ENCODE data around the gene CYTH1.

Gene CYTH1

DNA sequence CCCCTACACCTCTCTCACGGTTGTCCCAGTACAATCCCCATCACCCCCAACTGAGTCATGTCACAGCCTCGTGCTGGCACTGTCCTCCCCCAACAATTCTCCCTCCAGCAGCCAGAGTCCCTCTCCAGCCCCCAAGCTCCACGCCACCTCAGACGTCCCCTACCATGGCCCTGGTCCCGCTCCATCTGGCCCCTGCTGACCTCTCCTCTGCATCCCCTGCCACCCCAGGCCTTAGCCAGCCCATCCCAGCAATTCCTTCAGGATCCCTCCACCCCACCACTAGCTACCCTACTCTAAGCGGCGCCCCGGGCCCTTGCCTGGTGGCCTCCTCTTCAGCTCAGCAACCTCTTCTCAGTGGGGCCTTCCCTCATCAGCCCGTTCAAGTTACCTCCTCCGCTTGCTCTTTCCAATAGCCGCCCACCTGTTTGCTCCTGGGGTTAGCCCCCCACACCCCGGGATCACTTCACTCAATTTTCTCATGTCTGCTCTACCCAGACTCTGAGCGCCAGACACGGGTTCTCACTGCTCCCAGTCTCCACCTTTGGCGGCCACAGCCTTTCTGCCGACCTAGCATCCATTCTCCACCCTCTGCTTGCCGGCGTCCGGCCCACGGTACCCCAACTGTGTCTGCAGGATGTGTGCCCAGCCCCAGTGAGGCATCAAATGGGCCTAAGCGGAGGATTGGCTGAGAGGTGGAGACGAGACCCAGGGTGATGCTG, 112.7 kb downstream of the CYTH1 start:
- DNase-seq: no peak

DNA sequence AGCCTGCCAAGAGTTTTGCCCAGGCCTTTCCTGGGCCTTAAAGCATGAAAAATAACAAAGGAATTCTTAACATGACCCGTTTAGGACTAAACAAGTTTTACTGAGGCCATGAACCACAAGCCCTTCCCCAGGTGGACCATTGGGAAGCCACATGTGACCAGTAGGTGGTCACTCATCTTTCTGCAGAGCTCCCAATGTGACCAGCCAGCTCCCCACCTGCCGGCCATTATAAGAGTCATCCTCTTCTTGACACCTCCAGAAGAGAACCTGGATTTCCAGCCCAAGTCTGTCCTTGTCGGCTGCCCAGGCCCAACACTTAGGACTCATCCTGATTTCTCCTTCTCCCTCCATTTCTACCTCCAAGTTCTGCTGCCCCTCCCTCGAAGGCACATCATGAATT, 113.2 kb downstream of the CYTH1 start:
- no peak for DNase-seq

DNA sequence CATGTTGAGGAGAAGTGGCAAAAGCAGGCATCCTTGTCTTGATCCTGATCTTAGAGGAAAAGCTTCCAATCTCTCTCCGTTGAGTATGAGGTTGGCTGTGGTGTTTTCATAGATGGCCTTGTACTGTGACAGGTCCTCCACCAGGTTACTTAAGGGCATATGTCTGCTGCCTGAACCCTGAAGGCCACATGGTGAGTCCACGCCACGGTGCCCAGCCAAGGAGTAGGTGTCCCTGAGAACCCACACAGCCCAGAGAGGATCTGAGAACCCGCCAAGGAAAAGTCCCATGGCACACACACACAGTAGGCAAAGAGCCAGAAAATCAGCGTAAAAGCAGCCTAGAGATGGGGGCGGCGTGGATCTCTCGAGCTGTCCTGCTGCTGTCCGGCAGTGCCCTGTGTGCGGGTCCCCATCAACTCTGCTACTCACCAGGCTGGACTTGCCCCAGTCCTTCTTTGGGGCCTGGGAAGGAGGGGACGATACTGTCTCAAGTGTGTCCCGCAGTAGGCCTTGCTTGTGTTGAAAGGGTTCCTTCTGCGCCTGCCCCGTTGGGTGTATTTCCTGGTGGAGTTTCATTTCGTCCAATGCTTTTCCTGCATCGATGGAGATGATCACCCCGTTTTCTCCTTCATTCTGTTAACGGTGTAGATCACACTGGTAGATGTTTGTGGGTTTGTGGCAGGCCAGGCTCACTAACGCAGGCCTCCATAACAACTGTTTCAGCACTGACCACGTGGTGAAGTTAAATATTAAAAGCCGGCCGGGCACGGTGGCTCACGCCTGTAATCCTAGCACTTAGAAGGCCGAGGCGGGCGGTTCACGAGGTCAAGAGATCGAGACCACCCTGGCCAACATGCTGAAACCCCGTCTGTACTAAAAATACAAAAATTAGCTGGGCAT, 114.1 kb downstream of the CYTH1 start:
- no peak for DNase-seq

DNA sequence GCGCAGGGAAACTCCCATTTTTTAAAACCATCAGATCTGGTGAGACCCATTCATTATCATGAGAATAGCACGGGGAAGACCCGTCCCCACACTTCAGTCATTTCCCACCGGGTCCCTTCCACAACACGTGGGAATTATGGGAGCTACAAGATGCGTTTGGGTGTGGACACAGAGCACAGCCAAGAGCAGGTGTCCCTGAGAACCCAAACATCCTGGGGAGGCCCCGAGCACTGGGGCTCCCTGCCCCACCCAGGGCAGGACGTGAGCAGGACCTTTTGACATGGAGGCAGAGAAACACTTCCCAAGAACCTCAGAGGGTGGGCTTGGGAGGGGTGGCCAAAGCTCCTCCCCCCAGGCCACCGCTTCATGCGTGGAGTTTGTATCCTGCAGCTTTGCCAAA, 115.0 kb downstream of the CYTH1 start:
- no peak for DNase-seq

DNA sequence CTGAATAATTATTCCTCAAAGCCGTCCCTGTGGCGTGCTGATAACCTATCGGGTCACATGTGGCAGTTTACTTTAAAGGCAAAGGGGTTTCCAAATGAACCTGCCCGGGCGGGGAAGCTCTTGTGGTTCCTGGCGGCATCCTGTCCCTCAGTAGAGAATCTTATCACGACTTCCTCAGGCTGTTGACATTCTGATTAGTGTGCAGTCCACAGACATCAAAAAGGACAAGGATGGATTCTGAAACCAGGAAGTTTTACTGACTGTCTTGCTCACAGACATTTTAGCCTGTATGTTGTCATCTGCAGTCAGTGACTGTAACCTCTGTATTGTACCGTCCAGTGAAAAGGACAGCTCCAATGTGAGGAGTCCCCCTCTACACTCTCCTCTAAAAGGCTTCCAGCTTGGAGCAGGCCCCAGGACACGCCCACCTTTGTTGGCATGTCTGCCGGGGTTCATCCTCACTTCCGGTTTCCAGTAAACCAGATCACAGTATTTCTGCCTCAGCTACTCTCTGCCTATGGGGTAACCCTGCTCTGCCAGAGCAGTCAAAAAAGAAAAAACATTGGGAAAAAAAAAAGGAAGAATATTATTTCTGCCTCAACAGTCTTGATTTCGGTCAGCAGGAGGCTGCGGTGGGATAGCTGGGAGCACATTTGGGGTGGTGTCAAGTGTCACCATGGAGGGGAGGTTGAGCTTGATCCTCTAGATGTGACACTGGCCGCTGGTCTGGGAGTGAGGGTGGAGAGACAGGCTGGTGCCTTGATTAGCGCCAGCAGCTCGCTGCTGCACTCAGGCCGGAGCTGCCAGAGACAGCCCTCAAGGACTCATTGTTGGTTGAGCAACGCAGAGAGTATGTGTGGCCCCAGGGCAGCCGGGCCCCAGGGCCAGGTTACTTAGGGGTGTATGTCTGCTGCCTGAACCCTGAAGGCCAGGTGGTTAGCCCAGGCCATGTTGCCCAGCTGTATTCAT, 115.8 kb downstream of the CYTH1 start:
- peak; percentile 74 to 81 for DNase-seq

DNA sequence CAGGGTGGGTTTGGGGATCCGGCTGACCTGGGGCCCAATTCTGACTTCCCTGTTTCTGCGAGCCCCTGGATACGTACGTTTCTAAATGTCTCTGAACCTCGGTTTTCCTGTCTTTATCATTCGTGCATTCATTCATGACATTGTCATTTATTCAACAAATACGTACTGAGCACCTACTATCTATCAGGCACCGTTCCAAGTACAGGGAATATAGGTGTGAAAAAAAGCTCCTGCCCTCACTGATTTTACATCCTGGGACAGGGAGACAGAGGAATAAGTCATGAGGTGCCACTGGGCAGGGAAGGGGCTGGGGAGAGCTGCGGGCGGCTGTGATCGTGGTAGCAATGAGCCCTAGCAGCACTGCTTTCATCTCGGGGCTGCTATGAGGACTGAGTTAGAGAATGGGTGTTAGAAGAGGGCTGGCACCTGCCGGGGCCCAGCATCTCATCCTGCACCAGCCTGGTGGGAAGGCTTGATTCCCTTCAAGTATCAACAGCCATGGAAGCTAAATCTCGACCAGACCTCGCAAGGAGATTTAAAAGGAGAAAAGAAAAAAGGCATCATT, 116.6 kb downstream of the CYTH1 start:
- DNase-seq: no peak

DNA sequence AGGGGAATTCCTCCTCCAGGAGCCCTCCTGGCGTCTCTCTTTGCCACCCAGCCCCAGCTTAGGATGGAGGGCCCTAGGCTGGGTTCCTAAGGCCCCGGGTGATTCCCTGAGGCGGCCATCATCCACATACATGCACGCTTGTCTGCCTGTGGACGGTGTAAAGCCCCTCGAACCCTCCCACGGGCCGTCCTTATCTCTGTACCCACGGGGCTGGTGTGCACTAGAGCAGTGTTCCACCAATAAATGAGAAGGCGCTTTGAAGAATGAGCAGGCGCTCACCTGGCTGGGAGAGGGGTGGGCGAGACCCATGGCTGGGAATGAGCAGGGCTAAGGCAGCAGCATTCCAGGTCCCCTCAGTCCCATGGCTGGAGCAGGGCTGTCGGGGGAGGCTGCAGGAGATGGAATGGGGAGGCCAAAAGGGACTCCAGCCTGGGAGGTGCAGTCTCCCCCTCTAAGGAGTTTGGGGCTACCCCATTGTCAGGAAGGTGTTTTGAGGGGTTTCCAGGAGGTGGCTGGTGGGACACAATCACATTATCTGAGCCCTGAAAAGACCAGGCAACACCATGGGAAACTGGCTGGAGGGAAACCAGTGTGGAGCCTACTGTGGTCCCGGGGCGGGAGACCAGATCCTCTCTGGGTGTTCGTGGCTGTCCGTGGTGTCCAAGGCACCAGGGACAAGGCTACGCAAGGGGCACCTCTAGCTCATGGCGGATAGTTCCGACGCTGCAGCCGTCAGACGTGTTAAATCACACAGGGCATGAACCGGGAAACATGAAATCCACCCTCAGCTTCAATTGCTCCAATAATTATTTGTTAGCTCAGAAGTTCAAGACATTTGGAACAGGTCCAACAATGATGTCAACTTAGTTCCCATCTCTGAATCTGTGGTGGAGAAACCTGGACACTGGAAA, 117.3 kb downstream of the CYTH1 start:
- no peak for DNase-seq

DNA sequence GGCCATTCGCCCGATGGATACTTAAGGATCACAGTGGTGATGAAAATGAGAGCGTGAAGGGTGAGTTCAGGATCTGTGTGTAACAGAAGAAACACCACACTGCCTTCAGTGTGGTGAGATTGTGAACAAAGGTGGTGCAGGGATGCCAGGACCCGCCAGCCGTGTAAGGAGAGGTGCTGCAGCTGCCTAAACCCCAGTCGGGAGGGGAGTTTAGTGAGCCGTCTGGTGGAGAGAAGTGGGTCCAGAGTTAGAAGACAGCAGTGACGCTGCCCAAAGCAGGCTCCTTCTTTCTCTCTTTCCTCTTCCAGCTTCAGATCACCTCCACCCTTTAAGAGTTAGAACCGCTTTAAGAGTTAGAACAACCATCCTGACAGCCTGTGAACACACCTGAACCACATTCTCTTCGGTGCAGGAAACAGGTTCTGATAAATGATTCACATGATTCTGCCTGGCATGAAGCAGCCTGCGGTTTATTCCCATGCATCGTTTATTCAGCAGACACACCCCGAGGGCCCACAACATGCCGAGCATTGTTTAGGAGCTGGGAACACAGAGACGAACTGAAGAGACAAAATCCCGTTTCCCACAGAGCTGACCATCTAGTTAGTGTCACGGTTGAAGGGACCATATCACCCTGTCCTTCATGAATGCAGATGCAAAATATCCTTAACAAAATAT, 120.8 kb downstream of the CYTH1 start:
- no peak for DNase-seq

DNA sequence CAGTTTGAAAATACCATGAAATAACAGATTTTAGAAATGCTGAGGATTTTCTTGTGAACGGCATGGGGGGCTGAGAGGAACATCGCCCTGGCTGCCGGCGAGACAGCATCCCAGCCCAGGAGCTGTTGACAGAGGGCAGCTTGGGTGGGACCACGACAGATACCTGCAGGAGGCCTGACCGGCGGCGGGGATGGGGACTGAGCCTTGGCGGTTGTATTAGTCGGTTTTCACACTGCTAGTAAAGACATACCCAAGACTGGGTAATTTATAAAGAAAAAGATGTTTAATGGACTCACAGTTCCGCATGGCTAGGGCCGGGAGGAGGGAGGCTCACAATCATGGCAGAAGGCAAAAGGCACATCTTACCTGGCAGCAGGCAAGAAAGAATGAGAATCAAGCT, 122.5 kb downstream of the CYTH1 start:
- no peak for DNase-seq

DNA sequence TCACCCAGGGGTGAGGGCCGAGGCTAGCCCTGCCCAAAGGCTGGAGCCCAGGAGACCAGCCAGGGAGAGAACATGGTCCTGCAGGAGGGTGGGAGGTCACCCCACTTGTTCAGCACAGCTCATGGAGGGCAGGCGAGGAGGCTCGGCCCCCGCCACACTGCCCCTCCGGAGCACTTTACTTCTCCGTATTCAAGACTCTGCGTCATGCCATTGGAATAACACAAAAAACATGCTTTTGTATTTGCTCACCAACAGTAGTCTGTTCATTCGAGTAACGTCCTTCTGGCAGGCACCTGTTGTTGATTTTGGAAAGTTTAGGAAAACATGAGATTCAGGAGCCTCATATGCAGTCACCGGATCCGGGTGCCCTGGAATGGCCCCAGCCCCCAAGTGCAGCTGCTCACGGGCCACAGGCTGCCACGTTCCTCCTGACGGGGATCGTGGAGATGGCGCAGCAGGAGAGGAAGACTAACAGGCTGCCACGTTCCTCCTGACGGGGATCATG, 123.7 kb downstream of the CYTH1 start:
- no peak for DNase-seq

DNA sequence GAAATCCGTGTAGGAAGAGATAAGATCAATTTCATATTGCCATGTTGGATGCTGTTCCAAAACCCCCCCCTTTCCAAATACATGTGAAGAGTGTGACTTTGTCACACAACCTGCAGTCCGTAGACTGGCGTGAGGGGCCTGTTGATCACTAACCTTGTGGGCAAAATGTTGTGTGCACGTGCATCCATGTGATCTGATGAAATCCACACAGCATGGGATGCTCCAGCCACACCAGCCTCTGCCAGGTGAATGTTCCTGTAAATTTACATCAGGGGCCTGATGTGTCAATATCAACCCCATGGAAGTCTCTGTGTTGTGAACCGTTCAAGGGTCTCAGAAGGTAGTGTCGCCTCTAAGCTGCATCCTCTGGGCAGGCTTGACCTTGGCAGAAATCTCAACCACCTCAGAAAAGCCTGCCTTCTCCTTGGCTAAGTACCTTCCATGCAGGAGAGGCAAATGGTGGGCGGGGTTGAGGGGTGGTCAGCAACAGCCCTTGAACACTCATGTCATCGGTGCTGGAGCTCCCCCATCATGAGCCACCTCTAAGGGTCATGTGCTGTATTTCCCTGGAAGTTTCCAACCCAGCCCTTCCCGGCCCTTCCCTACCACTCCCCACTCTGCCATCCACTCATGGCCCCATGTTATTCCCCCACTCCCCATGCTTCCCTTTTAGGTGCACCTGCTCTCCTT, 126.7 kb downstream of the CYTH1 start:
- no peak for DNase-seq

DNA sequence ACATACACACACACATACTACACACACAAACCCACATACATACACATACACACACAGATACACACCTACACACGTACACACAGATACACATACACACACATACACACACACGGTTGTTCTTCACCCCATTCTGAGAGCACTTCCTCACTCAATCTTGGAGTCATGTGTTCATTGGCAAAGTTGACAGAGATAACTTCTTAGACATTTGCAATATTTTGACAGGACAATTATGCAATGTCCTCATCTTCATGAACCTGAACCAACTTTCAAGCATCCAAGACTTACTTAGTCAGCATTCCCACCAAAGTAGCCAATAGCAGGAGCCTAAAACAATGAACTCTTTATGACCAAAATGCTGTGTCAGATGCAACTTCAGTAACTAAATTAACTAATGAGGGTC, 127.7 kb downstream of the CYTH1 start:
- no peak for DNase-seq

DNA sequence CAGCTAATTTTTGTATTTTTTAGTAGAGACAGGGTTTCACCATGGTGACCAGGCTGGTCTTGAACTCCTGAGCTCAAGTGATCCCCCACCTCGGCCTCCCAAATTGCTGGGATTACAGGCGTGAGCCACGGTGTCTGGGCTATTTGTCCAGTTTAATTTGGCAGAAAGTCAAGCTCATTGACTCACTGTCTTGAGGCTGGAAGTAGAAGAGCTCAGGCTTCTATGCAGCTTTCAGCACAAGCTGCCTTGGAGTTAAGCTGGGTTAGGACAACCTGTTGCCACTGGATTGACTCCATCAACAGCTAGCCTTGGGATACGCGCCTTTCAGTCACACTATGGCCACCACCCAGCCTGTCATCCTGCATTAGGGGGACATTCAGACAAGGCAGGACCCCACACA, 128.7 kb downstream of the CYTH1 start:
- DNase-seq: no peak

DNA sequence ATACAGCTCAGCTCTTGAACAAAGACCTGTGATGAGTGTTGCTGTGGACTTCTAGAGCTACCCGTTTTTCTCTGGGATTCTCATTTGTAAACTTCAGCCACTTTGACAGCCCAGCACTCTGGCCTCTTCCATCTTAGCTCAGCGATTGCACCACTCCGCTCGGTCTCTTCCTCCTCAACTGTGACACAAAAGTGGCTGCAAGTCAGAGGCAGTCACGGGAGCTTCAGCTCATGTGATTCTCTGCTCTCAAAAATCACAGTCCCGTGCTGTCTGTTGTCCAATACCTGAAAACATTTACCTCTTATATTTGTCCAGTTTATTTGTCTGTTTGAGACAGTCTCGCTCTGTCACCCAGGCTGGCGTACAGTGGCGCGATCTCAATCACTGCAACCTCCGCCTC, 129.2 kb downstream of the CYTH1 start:
- no peak for DNase-seq

DNA sequence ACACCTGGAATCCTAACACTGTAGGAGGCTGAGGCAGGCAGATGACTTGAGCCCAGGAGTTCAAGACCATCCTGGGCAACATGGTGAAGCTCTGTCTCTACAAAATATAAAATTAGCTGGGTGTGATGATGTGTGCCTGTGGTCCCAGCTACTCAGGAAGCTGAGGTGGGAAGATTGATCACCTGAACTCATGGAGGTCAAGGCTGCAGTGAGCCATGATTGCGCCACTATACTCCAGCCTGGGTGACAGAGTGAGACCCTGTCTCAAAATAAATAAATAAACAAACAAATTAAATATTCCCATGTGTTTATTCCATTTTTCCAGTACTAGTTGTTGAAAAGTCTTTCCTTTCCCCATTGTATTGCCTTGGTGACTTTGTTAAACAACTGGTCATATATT, 130.0 kb downstream of the CYTH1 start:
- no peak for DNase-seq

DNA sequence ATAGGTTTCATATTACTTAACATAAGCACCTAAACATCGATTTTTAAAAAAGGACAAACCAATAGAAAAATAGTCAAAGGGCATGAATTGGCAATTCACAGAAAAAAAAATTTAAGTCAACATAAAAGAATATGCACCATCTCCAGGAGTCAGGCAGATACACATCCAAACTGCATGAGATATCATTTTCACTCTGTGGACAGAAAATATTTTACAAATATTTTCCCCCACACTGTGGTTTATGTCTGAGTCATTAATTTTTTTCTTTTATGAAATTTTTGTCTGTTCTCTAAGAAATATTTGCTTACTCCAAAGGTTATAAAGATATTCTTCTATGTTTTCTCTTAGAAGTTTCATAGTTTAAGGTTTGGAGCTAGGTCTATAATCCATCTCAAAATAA, 130.5 kb downstream of the CYTH1 start:
- no peak for DNase-seq

DNA sequence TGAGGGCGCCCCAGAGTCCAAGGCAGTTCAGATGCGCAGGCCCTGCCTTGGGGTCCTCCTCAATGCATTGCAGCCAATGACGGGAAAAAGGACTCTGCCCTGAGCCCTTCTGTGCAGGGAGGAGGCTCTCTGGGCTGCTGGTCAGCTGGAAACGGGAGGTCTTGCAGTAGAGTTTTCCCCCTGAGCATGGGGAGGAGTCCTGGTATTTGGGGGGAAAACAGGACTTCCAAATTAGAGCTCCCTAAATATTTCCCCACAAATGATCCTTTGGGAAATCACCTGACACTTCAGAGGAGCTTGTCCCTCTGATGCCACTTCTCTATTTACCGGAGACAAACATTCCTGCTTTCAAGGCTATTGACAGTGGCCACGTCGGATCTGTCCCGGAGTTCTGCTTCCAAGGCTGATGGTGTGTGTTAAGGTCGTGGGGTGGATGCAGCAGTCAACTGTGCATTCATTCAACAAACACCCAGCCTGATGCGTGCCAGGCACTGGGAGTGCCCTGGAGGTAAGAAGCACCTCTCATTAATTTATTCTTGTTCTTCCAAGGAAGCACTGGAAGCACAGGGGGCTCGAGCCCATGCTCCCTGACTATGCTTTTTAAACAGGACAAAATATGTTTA, 131.9 kb downstream of the CYTH1 start:
- no peak for DNase-seq

DNA sequence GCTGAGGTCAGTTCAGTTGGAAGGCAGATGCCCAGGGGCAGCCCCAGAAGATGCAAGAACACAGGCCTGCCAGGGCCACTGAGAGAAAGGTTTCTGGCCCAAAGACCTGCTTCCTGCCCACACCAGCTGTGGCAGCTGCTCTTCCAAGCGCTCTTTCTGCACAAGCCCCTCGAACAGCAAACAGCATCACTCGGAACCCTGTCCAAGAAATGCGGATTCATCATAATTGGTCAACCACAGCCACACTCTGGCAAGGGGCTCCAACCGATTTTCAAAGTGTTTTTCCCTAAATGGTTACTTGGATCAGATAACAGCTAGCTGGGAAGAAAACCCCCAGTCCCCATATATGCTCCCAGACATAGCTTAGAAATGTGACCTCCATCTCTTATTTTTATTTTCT, 133.8 kb downstream of the CYTH1 start:
- DNase-seq: no peak

DNA sequence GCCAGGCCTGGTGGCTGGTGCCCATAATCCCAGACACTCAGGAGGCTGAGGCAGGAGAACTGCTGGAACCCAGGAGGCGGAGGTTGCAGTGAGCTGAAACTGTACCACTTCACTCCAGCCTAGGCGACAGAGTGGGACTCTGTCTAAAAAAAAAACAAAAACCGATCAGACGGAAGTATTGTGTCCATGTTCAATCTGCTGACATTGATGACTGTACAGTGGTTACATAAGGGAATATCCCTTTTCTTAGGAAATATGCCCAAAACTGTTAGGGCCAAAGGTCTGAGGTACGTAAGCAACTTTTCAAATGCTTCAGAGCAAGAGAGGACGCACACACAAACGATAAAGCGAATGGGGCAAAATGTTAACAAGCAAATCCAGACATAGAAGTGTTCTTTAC, 135.0 kb downstream of the CYTH1 start:
- DNase-seq: no peak
